NB4 (cell line): Measurements from ENCODE around the gene HPGD.

Source experiments
- DNase-seq: peaks from one replicate; pipeline ENCODE4 v3.0.0; 2010; ENCODE audit warnings: low read depth
- H3K4me3 ChIP-seq: one replicate; pipeline ENCODE4 v1.5.1; 2011; ENCODE audit warnings: mild to moderate bottlenecking, low read depth, low read length, moderate library complexity
- CTCF ChIP-seq: IDR thresholded peaks from one replicate; pipeline ENCODE4 v1.5.1; 2012; ENCODE audit warnings: low read depth, low read length
- MYC ChIP-seq: IDR thresholded peaks from 2 replicates; pipeline ENCODE4 v1.6.1; 2011; ENCODE audit warnings: low read depth, low read length
- POLR2A ChIP-seq: IDR thresholded peaks from 2 replicates; pipeline ENCODE4 v1.6.1; 2011; ENCODE audit warnings: mild to moderate bottlenecking; ENCODE audit not compliant: insufficient read length; ENCODE audit errors: extremely low read depth
- TF ChIP-seq, protein P1 (sequence below): IDR thresholded peaks from 2 replicates; pipeline ENCODE4 v1.6.1; 2011; ENCODE audit warnings: low read depth, low read length

The HPGD gene

GRCh38 chr4:174461466-174462106, 60.7 kb downstream of the HPGD start:
- TF ChIP-seq POLR2A (no peak), MYC (no peak), CTCF (no peak)
- TF ChIP-seq, protein P1, sequence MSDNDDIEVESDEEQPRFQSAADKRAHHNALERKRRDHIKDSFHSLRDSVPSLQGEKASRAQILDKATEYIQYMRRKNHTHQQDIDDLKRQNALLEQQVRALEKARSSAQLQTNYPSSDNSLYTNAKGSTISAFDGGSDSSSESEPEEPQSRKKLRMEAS, result no peak
- no peak for DNase-seq
- H3K4me3 ChIP-seq, result no peak overlapping the region

DNA sequence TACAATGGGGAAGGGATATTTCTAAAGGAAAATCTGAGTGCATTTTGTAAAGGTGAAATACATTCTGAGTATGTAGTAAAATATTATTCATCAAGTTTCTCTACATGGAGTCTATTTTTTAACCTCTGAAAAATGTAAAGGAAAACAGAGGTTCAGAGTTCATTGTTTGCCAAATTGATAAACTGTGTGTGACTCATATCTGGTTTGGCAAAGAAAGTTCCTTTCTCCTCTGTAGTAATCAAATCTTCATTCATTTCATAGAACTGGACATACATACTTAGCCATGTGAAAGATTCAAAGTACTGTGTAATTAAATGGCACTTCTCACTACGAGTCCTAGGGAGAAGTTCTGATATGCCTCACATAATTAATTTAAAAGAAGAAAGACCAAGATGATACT, 61.6 kb downstream of the HPGD start:
- DNase-seq, result no peak

DNA sequence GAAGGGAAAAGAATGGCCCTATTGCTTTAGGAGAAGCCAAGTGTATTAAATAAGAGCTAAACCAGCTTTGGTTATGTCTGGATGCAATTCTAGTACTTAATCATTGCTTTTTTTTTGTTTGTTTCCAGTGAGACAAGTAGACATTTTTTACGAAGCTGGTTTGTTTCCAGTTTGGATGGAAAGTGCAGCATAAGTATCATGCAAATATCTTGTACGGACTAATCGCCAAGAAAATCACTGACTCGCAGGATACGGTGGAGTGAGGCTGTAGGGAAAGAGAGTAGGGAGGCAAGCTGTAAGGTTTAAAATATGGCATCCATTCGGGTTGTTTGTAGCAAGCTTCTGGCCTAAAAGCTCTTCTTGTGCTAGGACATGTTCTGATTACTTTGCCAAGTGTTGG, 64.8 kb downstream of the HPGD start:
- no peak overlapping the region for H3K4me3 ChIP-seq
- TF ChIP-seq MYC, result no peak
- no peak for TF ChIP-seq CTCF
- no peak for TF ChIP-seq POLR2A
- TF ChIP-seq, protein P1, result no peak
- DNase-seq, result no peak

More for the DNA sequence above, 61.6 kb downstream of the HPGD start:
- TF ChIP-seq CTCF (no peak), POLR2A (no peak), MYC (no peak)
- TF ChIP-seq, protein P1, result no peak
- H3K4me3 ChIP-seq, result no peak overlapping the region

- DNase-seq, result no peak
Measured at GRCh38 chr4:174454815-174455473, 67.3 kb downstream of the HPGD start.

DNA sequence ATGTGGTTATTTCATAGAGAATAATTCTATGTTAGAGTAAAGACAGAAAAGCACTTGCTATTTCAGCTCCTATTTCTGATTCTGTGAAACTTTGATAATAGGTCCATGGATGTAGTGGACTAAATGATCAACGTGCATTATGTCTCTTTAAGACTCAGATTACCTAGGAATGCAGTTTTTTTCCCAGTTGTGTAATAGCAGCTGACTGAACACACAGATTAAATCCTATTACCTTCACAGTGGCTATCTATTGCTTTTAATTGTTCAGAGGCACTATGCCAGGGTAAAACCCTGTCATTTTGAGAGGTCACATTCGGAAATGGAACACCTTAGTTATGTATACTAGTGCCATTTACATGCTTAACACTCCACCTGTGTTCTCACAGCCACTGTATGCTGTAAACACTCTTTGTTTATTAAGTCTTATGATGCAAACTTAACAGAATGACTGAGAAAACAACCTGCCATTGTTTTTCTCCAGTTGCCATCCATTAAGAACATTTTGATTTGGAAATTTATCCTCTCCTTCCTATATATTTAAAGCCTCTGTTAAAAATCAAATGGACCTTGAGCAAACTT, 70.5 kb downstream of the HPGD start:
- no peak for DNase-seq
- no peak overlapping the region for H3K4me3 ChIP-seq
- TF ChIP-seq POLR2A, result no peak
- no peak for TF ChIP-seq MYC
- TF ChIP-seq, protein P1, result no peak
- no peak for TF ChIP-seq CTCF

More at GRCh38 chr4:174454815-174455473, 67.3 kb downstream of the HPGD start:
- no peak overlapping the region for H3K4me3 ChIP-seq
- TF ChIP-seq, protein P1, result no peak
- TF ChIP-seq CTCF, result no peak
- TF ChIP-seq POLR2A, result no peak
- TF ChIP-seq MYC, result no peak
